HCT116 (cell line): ENCODE measurements around the gene EML1. TPM values are rescaled to one million over a fixed set of nuclear protein-coding genes. Genes with fewer than 3 reads are reported as not detected.

Experiments used
- ATAC-seq: fragments of 200-7000 bp; cut with Tn5 transposase; 2 replicates; pipeline ENCODE4 v1.9.1; 2020; ENCODE audit warnings: mild to moderate bottlenecking, moderate library complexity
- BruUV-seq: library from RNA; stranded (reverse); fragments of 400-500 nt; replicated peaks from 2 replicates; lab custom pipeline; 2021; lab: Mats Ljungman, UMichigan
- CTCF ChIA-PET: fragments of 300-600 bp; sonication (Branson Sonifier 250); formaldehyde crosslinking; loops from one replicate; lab custom pipeline; 2021; ENCODE audit warnings: antibody characterized with exemption; lab: Charles Lee
- POLR2A ChIA-PET: fragments of 300-600, 350-600 bp; sonication (Branson Sonifier 250); formaldehyde crosslinking; loops from one replicate; lab custom pipeline; 2021; ENCODE audit warnings: antibody characterized with exemption; lab: Charles Lee
- RAD21 ChIA-PET, 2 experiments: fragments of 300-600 bp; sonication (Branson Sonifier 250); formaldehyde crosslinking; loops; one replicate each; lab custom pipeline; 2023; ENCODE audit warnings: low total read pairs in 2 of 2; ENCODE audit not compliant: uncharacterized antibody in 2 of 2, unreplicated experiment in 2 of 2, low non-redundant PET in 1 of 2; lab: Charles Lee
- DNase-seq: peaks from one replicate; pipeline ENCODE4 v3.0.0-alpha.2; 2010; ENCODE audit warnings: low read depth, low spot score
- H2AFZ ChIP-seq: fragments of 200-600 bp; shearing (Covaris generic), sonication (generic); 2 replicates; pipeline ENCODE4 v1.6.1; 2017; ENCODE audit warnings: low read depth, mixed run types, mixed read lengths, antibody characterized with exemption, low read length; ENCODE audit not compliant: poor library complexity, severe bottlenecking
- H3K27ac ChIP-seq: 2 replicates; pipeline ENCODE4 v1.5.1; 2012; ENCODE audit warnings: low read depth, low read length
- H3K27me3 ChIP-seq: fragments of 200-600 bp; sonication (generic); 2 replicates; pipeline ENCODE4 v1.6.1; 2016; ENCODE audit warnings: mixed run types, low read length, mixed read lengths; ENCODE audit not compliant: insufficient read depth
- H3K36me3 ChIP-seq, 2 experiments: fragments of 200-500 bp in 1 of 2; fragments of 200-600 bp in 1 of 2; sonication (Bioruptor generic) in 1 of 2; sonication (generic) in 1 of 2; 2 replicates each; pipeline versions ENCODE4 v1.5.1 to v1.6.1; 2014 to 2016; ENCODE audit warnings: low read length in 2 of 2, inconsistent platforms in 1 of 2, mixed read lengths in 1 of 2, mixed run types in 1 of 2; ENCODE audit not compliant: insufficient read depth in 2 of 2, control insufficient read depth in 1 of 2
- H3K4me1 ChIP-seq, 2 experiments: fragments of 200-600 bp in 1 of 2; sonication (generic) in 1 of 2; 2 replicates each; pipeline versions ENCODE4 v1.5.1 to v1.6.1; 2012 to 2017; ENCODE audit warnings: low read length in 2 of 2, inconsistent platforms in 1 of 2, mild to moderate bottlenecking in 1 of 2, mixed read lengths in 1 of 2, mixed run types in 1 of 2, moderate library complexity in 1 of 2; ENCODE audit not compliant: insufficient read depth in 2 of 2, control insufficient read depth in 1 of 2
- H3K4me2 ChIP-seq: fragments of 200-600 bp; sonication (generic); 2 replicates; pipeline ENCODE4 v1.6.1; 2017; ENCODE audit warnings: mixed run types, low read length, mixed read lengths
- H3K4me3 ChIP-seq, 2 experiments: fragments of 200-600 bp in 1 of 2; sonication (generic) in 1 of 2; replicated peaks in 1 of 2; 2 replicates each; pipeline ENCODE4 v1.5.1; 2011 to 2016; ENCODE audit warnings: low read length in 2 of 2, control low read depth in 1 of 2, low read depth in 1 of 2, mild to moderate bottlenecking in 1 of 2, mixed read lengths in 1 of 2, mixed run types in 1 of 2
- H3K79me2 ChIP-seq: fragments of 200-600 bp; sonication (generic); 2 replicates; pipeline ENCODE4 v1.6.1; 2017; ENCODE audit warnings: mild to moderate bottlenecking, mixed run types, low read length, moderate library complexity, mixed read lengths; ENCODE audit not compliant: insufficient read depth
- H3K9ac ChIP-seq: fragments of 200-600 bp; sonication (generic); 2 replicates; pipeline ENCODE4 v1.6.1; 2016; ENCODE audit warnings: low read length, mixed read lengths
- H3K9me2 ChIP-seq: fragments of 200-600 bp; sonication (generic), shearing (Covaris generic); 2 replicates; pipeline ENCODE4 v1.6.1; 2017; ENCODE audit warnings: mixed run types, mild to moderate bottlenecking, moderate library complexity; ENCODE audit not compliant: insufficient read depth
- H3K9me3 ChIP-seq, 2 experiments: fragments of 200-500 bp in 1 of 2; fragments of 200-600 bp in 1 of 2; sonication (Bioruptor generic) in 1 of 2; sonication (generic) in 1 of 2; 2 replicates each; pipeline ENCODE4 v1.6.1; 2014 to 2017; ENCODE audit warnings: low read length in 2 of 2, mixed read lengths in 2 of 2, inconsistent platforms in 1 of 2, low read depth in 1 of 2, mild to moderate bottlenecking in 1 of 2, mixed run types in 1 of 2, moderate library complexity in 1 of 2; ENCODE audit not compliant: control insufficient read depth in 1 of 2, insufficient read depth in 1 of 2
- H4K20me1 ChIP-seq: fragments of 200-600 bp; sonication (generic), shearing (Covaris generic); 2 replicates; pipeline ENCODE4 v1.6.1; 2017; ENCODE audit warnings: mixed run types, mild to moderate bottlenecking, moderate library complexity; ENCODE audit not compliant: insufficient read depth
- CEBPB ChIP-seq: IDR thresholded peaks from 2 replicates; pipeline ENCODE4 v1.6.1; 2012; ENCODE audit warnings: low read depth
- EGR1 ChIP-seq: IDR thresholded peaks from 2 replicates; pipeline ENCODE4 v1.6.1; 2012; ENCODE audit warnings: low read depth
- ELF1 ChIP-seq: IDR thresholded peaks from 2 replicates; pipeline ENCODE4 v1.6.1; 2012; ENCODE audit warnings: low read depth, borderline replicate concordance
- EZH2 ChIP-seq: fragments of 200-600 bp; sonication (generic); IDR thresholded peaks from 2 replicates; pipeline ENCODE4 v1.6.1; 2017; ENCODE audit warnings: antibody characterized with exemption, mixed run types
- MAX ChIP-seq: IDR thresholded peaks from 2 replicates; pipeline ENCODE4 v1.6.1; 2012
- RAD21 ChIP-seq: IDR thresholded peaks from 2 replicates; pipeline ENCODE4 v1.6.1; 2012; ENCODE audit warnings: low read depth, mild to moderate bottlenecking
- intact Hi-C: fragments of 100-400 bp; cut with micrococcal nuclease; formaldehyde crosslinking; loops from 2 replicates; pipeline ENCODE4 v1.10.0; 2022
- total RNA-seq: library from RNA; stranded (reverse); gene quantifications from one replicate; pipeline ENCODE4 v1.2.1, GENCODE V29; 2021; ENCODE audit not compliant: unreplicated experiment
- TF ChIP-seq, protein P1 (sequence below): IDR thresholded peaks from 2 replicates; pipeline ENCODE4 v1.6.1; 2012
- TF ChIP-seq, protein P2 (sequence below): IDR thresholded peaks from 2 replicates; pipeline ENCODE4 v1.6.1; 2011; ENCODE audit warnings: mild to moderate bottlenecking, low read length, moderate library complexity; ENCODE audit not compliant: insufficient replicate concordance; ENCODE audit errors: extremely low read depth
- TF ChIP-seq, protein P3 (sequence below), 3 experiments: fragments of 200-600 bp in 1 of 3; sonication (generic) in 1 of 3; IDR thresholded peaks in 2 of 3; conservative IDR thresholded peaks in 1 of 3; 2 replicates each; pipeline ENCODE4 v1.5.1; 2012 to 2017; ENCODE audit warnings: low read depth in 2 of 3, low read length in 2 of 3, antibody characterized with exemption in 1 of 3, borderline replicate concordance in 1 of 3, control low read depth in 1 of 3, mild to moderate bottlenecking in 1 of 3, mixed read lengths in 1 of 3, mixed run types in 1 of 3, moderate library complexity in 1 of 3; ENCODE audit not compliant: insufficient read depth in 1 of 3

EML1 gene
- total RNA-seq, 1 experiment from 2014 or later = 7.4 TPM

- Histone ChIP-seq H2AFZ (no peak overlapping the region), H3K27me3 (no peaks in the 10 kb centered on the region), H3K4me3 (no peak overlapping the region), H3K9me2 (no peaks in the 10 kb centered on the region), H3K4me1 (peaks cover 0 to 6% of the 10 kb centered on the region in 2 experiments; a peak in 1 of 4 replicates), H3K9me3 (no peaks in the 10 kb centered on the region), H3K9ac (no peak overlapping the region), H3K36me3 (no peaks in the 10 kb centered on the region), H4K20me1 (no peaks in the 10 kb centered on the region), H3K4me2 (no peak overlapping the region), H3K27ac (no peak overlapping the region), H3K79me2 (no peaks in the 10 kb centered on the region)
- no TSS peak for BruUV-seq
- TF ChIP-seq, protein P1, sequence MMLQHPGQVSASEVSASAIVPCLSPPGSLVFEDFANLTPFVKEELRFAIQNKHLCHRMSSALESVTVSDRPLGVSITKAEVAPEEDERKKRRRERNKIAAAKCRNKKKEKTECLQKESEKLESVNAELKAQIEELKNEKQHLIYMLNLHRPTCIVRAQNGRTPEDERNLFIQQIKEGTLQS = no peak
- TF ChIP-seq RAD21 (no peak), EGR1 (no peak), MAX (no peak), EZH2 (no peak), CEBPB (no peak), ELF1 (no peak)
- TF ChIP-seq, protein P2, sequence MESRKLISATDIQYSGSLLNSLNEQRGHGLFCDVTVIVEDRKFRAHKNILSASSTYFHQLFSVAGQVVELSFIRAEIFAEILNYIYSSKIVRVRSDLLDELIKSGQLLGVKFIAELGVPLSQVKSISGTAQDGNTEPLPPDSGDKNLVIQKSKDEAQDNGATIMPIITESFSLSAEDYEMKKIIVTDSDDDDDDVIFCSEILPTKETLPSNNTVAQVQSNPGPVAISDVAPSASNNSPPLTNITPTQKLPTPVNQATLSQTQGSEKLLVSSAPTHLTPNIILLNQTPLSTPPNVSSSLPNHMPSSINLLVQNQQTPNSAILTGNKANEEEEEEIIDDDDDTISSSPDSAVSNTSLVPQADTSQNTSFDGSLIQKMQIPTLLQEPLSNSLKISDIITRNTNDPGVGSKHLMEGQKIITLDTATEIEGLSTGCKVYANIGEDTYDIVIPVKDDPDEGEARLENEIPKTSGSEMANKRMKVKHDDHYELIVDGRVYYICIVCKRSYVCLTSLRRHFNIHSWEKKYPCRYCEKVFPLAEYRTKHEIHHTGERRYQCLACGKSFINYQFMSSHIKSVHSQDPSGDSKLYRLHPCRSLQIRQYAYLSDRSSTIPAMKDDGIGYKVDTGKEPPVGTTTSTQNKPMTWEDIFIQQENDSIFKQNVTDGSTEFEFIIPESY = no peak
- TF ChIP-seq, protein P3, sequence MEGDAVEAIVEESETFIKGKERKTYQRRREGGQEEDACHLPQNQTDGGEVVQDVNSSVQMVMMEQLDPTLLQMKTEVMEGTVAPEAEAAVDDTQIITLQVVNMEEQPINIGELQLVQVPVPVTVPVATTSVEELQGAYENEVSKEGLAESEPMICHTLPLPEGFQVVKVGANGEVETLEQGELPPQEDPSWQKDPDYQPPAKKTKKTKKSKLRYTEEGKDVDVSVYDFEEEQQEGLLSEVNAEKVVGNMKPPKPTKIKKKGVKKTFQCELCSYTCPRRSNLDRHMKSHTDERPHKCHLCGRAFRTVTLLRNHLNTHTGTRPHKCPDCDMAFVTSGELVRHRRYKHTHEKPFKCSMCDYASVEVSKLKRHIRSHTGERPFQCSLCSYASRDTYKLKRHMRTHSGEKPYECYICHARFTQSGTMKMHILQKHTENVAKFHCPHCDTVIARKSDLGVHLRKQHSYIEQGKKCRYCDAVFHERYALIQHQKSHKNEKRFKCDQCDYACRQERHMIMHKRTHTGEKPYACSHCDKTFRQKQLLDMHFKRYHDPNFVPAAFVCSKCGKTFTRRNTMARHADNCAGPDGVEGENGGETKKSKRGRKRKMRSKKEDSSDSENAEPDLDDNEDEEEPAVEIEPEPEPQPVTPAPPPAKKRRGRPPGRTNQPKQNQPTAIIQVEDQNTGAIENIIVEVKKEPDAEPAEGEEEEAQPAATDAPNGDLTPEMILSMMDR (IDR thresholded peaks at IDR 0.05 in 2 of 3, conservative IDR thresholded peaks at IDR 0.05 in 1 of 3; ENCODE audit: borderline replicate concordance in 1 of 3, insufficient read depth in 1 of 3, low read depth in 2 of 3, low read length in 2 of 3) = peak in 2 of 3 experiments; percentile 20 to 23; a peak in 3 of 6 replicates
- ChIA-PET POLR2A (no interaction called here), RAD21 (no interaction called here), CTCF (no interaction called here)
- DNase-seq = no peak
- intact Hi-C loops = no loop called here
- ATAC-seq = peak; percentile 63
These were observed 143.7 kb downstream of the EML1 start for GRCh38 chr14:99936738-99937474.
